Colonic mucosa (tissue), 4 donors: ENCODE data around the gene MRPL21. TPM values are rescaled to one million over a fixed set of nuclear protein-coding genes. Genes with fewer than 3 reads are reported as not detected.

ENCODE experiments used
- DNase-seq: peaks from one replicate; pipeline ENCODE4 v3.0.0-alpha.2; 2020
- H3K27ac ChIP-seq: fragments of 200-600 bp; one replicate; pipeline ENCODE4 v1.8.0; 2021
- H3K27me3 ChIP-seq: fragments of 200-600 bp; one replicate; pipeline ENCODE4 v1.8.0; 2021
- H3K36me3 ChIP-seq: fragments of 200-600 bp; one replicate; pipeline ENCODE4 v1.8.0; 2021
- H3K4me1 ChIP-seq: fragments of 200-600 bp; one replicate; pipeline ENCODE4 v1.8.0; 2021; ENCODE audit warnings: mild to moderate bottlenecking
- H3K4me3 ChIP-seq: fragments of 200-600 bp; one replicate; pipeline ENCODE4 v1.8.0; 2021
- H3K9ac ChIP-seq, 2 donors: one replicate each; pipeline ENCODE4 v1.7.0; 2013; ENCODE audit warnings: control low read depth in 2 of 2, low read depth in 2 of 2, low read length in 2 of 2
- H3K9me3 ChIP-seq: fragments of 200-600 bp; one replicate; pipeline ENCODE4 v1.8.0; 2021
- intact Hi-C: fragments of 100-400 bp; cut with DNase I; formaldehyde crosslinking; loops from one replicate; pipeline ENCODE4 v1.14.1; 2022
- total RNA-seq, 2 donors: library from RNA; stranded (reverse); fragmentation: NEBNext Ultra II Directional in 1 of 2; extraction: Animal tissue kit (Norgen Biotek cat#: 25700) in 1 of 2; gene quantifications; one replicate each; pipeline ENCODE4 v1.2.1, GENCODE V29; 2021
- TF ChIP-seq, protein P1 (sequence below): fragments of 200-600 bp; IDR thresholded peaks from one replicate; pipeline ENCODE4 v1.8.0; 2022; ENCODE audit warnings: antibody characterized with exemption, mild to moderate bottlenecking
- donor health status: healthy.
- donor health status: DM: no; HTN: no; CAD: no.
- donor health status: DM: no; HTN: no; CAD: no.

The MRPL21 gene
- total RNA-seq, 2 donors from 2014 or later = 59.8 to 104 TPM

DNA sequence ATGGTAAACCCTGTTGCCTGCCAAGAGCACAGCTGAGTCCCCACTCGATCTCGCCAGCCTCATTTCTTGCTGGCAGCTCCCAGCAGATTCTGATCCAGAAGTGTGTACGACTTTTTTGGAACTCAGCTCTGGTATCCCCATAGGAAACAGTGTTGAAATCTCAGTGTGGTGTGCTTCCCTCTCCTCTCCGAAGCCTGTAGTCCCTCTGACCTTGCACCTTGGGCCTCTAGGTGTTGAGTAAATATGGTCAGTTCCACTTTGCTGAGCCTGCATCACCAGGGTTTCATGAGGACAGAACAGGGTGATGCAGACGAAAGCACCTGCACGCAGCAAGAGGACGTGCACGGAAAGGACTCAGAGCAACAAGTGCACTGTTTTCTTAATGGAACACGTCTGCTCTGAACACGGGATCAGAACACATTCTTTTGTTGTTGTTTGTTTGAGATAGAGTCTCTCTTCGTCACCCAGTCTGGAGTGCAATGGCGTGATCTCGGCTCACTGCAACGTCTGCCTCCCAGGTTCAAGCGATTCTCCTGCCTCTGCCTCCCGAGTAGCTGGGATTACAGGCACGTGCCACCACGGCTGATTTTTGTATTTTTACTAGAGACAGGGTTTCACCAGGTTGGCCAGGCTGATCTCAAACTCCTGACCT is 58.2 kb downstream of the MRPL21 start:
- intact Hi-C loops = no loop called here
- Histone ChIP-seq H3K4me3 (no peak overlapping the region), H3K9me3 (no peaks in the 10 kb centered on the region), H3K4me1 (no peaks in the 10 kb centered on the region), H3K27ac (no peak overlapping the region), H3K36me3 (no peaks in the 10 kb centered on the region), H3K9ac (no peak overlapping the region), H3K27me3 (no peaks in the 10 kb centered on the region)
- TF ChIP-seq, protein P1, sequence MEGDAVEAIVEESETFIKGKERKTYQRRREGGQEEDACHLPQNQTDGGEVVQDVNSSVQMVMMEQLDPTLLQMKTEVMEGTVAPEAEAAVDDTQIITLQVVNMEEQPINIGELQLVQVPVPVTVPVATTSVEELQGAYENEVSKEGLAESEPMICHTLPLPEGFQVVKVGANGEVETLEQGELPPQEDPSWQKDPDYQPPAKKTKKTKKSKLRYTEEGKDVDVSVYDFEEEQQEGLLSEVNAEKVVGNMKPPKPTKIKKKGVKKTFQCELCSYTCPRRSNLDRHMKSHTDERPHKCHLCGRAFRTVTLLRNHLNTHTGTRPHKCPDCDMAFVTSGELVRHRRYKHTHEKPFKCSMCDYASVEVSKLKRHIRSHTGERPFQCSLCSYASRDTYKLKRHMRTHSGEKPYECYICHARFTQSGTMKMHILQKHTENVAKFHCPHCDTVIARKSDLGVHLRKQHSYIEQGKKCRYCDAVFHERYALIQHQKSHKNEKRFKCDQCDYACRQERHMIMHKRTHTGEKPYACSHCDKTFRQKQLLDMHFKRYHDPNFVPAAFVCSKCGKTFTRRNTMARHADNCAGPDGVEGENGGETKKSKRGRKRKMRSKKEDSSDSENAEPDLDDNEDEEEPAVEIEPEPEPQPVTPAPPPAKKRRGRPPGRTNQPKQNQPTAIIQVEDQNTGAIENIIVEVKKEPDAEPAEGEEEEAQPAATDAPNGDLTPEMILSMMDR = no peak
- no peak for DNase-seq

DNA sequence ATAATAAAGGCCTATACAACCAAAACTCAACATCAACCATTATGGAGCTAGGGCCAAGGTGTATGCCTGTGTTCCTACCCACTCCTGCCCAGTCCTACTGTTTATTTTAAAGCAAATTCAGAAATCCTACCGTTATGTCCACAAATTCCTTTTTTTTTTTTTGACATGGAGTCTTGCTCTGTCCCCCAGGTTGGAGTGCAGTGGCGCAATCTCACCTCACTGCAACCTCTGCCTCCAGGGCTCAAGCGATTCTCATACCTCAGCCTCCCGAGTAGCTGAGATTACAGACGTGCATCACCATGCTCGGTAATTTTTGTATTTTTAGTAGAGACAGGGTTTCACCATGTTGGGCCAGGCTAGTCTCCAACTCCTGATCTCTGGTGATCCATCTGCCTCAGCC is 58.8 kb downstream of the MRPL21 start:
- Histone ChIP-seq H3K36me3 (no peaks in the 10 kb centered on the region), H3K4me1 (no peaks in the 10 kb centered on the region), H3K27me3 (no peaks in the 10 kb centered on the region), H3K9ac (no peak overlapping the region), H3K9me3 (no peaks in the 10 kb centered on the region), H3K27ac (no peak overlapping the region), H3K4me3 (no peak overlapping the region)
- TF ChIP-seq, protein P1 = no peak
- DNase-seq = no peak
- intact Hi-C loops = no loop called here

DNA sequence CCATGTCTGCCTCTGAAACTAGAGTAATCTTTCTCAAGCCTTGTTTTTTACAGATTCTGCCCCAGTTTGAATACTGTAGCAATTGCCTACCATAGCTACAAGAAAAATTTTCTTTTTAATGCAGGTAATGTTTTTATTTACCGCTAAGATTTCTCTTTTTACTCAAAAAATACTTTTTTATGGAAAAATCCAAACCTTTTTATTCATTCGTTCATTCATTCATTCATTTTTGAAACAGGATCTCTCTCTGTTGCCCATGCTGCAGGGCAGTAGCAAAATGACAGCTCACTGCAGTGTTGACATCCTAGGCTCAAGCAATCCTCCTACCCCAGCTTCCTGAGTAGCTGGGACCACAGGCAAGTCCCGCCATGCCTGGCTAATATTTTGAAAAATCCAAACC is 59.3 kb downstream of the MRPL21 start:
- intact Hi-C loops = no loop called here
- H3K9ac ChIP-seq = peak overlapping the region; percentile 33 to 85
- no peaks in the 10 kb centered on the region for H3K36me3 ChIP-seq
- H3K4me3 ChIP-seq = peak overlapping the region; percentile 44
- no peak for DNase-seq
- TF ChIP-seq, protein P1 = no peak
- H3K27me3 ChIP-seq = no peaks in the 10 kb centered on the region
- no peaks in the 10 kb centered on the region for H3K4me1 ChIP-seq
- H3K9me3 ChIP-seq = no peaks in the 10 kb centered on the region
- H3K27ac ChIP-seq = no peak overlapping the region

DNA sequence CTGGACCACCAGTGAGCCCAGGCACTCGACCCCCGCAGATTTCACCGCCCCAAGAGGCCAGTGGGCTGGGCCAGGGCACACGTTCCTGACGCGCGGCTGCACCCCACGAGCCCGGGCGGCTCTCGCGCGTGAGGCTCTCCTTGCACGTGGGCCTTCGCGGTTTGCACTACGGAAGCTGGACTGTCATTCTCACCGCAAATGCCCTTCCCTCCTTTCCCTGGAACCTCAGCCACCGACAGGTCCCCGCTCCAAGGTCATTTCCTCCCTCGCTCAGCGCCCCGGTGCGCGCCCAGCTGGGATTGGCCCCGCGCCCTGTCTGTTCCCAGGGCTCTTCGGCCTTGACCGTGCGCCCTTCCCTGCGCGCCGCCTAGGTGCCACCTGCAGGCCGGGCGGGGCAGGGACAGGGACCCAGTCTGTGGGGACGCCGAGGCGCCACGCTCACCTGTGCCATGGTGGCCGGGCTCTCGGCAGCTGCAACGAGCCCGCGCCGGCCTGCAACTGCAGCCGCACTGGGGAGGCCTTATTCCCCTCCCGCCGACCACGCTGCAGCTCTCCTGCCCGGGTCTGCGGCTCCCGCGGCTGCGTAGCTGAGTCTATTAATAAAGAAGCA is 59.8 kb downstream of the MRPL21 start:
- TF ChIP-seq, protein P1 = peak; percentile 67
- no peaks in the 10 kb centered on the region for H3K9me3 ChIP-seq

DNA sequence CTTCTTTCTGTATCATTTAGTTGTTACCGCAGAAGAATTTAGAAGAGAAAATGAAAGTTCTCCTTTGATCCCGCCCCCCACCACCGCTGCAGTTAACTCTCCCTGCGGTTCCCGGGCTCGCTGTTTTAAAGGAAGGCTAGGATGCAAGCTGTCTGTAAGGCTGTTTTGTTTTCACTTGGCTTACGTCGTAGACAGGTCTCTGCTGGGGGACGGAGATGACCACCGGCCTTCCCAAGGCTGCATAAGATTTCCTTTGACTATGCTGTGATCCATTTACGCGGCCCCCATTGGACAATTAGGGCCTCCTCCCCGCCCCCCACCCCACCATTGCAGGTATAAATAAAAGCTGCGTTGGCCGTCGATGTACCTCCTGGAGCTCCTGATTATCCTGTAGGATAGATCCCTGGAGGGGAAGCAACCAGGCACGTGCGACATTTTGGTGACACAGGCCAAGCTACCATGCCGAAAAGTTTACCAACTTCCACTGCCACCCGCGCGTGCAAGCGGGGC is 60.5 kb downstream of the MRPL21 start:
- H3K9me3 ChIP-seq = no peaks in the 10 kb centered on the region
- TF ChIP-seq, protein P1 = no peak
- H3K27me3 ChIP-seq = no peaks in the 10 kb centered on the region
- peaks cover 1% of the 10 kb centered on the region for H3K4me1 ChIP-seq
- peak; percentile 32 for DNase-seq
- H3K9ac ChIP-seq = peak overlapping the region; percentile 62 to 85
- peak overlapping the region; percentile 28 for H3K27ac ChIP-seq
- intact Hi-C loops = no loop called here
- no peaks in the 10 kb centered on the region for H3K36me3 ChIP-seq
- peak overlapping the region; percentile 44 for H3K4me3 ChIP-seq

More for the DNA sequence above, 59.8 kb downstream of the MRPL21 start:
- H3K4me3 ChIP-seq = peak overlapping the region; percentile 44
- H3K4me1 ChIP-seq = no peaks in the 10 kb centered on the region
- intact Hi-C loops = no loop called here
- peak overlapping the region; percentile 62 to 85 for H3K9ac ChIP-seq
- peak; percentile 94 for DNase-seq
- no peaks in the 10 kb centered on the region for H3K36me3 ChIP-seq
- H3K27me3 ChIP-seq = no peaks in the 10 kb centered on the region
- H3K27ac ChIP-seq = peak overlapping the region; percentile 40
